ENCODE data around the gene METTL23.

The METTL23 gene, protein sequence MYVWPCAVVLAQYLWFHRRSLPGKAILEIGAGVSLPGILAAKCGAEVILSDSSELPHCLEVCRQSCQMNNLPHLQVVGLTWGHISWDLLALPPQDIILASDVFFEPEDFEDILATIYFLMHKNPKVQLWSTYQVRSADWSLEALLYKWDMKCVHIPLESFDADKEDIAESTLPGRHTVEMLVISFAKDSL

DNA sequence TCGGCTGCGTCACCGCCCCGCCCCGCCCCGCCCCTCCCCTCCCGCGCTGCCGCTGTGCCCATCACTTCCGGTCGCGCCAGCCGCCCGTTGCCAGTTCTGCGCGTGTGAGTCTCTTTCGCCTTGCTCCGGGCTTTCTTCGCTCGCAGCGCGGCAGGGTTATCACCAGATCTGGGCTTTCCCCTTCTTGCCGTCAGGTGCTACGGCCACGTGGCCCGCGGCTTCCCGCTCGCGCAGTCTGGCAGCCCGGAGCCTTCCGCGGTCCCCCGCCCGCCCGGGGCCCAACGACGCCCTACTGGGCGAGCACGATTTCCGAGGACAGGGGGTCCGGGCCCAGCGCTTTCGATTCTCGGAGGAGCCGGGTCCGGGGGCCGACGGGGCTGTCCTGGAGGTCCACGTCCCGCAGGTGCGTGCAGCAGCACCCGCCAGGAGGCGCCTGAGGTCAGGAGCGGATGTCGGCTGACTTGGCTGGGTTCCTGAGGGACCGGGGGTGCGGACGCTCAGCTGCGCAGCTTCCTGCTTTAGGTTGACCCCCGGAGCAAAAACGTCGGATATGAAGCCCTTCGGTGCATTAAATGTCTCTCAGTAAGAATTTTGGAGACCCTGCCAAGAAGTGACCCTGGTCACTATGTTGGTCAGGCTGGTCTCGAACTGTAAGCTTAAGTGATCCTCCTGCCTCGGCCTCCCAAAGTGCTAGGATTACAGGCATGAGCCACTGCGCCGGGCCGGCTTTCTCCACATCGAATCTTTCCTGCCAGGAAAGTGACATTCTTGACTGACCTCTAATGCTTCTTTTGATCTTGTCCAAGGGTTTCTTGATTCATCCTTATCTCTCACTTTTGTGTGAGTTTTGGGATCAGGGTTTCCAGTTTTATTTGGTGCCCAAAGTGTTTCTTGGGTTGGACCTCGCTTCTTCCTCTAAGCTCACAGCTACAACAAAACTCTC, at the start of gene METTL23:
TSS of gene METTL23 (plus strand) at position 64 of the 943 bp plus-strand sequence. CDS start 2,872 bp downstream, outside the sequence.
- no peak for FAIRE-seq

DNA sequence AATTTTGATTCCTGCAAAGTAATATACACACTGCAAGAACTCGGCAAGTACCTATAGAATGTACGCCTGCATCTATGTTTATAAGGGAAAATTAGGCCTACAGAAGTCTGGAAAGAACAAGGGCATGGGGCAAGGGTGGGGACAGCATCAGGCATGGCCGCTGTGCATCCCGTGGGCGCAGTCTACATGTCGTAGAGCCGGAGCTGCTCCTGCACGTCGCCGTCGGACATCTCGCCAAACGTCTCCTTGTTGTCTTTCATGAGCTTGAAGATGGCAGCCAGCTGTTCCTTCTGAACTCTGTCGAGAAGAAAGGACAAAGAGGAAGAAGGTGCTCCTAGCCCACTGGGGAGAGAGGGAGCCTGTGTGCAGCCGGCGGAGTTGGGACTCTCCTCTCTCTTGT, 49.2 kb upstream of the METTL23 start:
- FAIRE-seq = no peak

GRCh38 chr17:76678330-76678729, 48.3 kb upstream of the METTL23 start:
- no peak for FAIRE-seq

DNA sequence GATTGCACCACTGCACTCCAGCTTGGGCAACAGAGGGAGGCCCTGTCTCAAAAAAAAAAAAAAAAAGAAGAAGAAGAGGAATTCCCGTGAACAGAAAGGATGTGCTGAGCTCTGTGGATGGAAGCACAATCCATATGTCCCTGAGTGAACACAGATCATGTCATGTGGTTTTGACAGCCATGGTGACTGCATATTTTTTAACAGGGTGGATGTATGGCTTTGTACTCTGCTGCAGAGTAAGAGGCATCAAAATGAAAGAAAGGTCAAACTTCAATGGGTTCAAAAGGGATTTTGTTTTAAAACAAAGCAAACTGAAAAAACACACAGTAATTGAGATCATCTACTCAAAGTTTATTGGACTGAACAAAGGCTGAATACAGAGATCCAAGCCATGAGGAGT, 47.4 kb upstream of the METTL23 start:
- FAIRE-seq = no peak

GRCh38 chr17:76681222-76682137, 45.2 kb upstream of the METTL23 start:
- FAIRE-seq = no peak

DNA sequence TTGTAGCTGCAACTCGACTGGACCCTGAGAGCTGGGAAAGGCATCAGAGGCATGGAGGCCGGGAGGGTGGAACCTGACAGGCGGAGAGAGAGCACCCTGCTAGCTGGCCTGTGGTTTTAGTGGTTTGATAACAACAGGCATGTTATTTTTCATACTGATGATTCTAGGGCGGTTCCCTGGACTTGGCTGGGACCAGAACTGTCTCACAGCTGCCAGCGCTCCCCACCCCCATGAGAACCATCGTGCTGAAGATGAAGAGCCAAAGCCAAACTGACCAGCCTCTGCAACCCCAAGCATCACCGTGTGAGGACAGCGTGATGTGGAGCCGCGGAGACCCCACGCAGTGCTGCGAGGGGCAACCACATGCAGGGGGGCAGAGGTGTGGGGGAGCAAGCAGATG, 44.3 kb upstream of the METTL23 start:
- no peak for FAIRE-seq

DNA sequence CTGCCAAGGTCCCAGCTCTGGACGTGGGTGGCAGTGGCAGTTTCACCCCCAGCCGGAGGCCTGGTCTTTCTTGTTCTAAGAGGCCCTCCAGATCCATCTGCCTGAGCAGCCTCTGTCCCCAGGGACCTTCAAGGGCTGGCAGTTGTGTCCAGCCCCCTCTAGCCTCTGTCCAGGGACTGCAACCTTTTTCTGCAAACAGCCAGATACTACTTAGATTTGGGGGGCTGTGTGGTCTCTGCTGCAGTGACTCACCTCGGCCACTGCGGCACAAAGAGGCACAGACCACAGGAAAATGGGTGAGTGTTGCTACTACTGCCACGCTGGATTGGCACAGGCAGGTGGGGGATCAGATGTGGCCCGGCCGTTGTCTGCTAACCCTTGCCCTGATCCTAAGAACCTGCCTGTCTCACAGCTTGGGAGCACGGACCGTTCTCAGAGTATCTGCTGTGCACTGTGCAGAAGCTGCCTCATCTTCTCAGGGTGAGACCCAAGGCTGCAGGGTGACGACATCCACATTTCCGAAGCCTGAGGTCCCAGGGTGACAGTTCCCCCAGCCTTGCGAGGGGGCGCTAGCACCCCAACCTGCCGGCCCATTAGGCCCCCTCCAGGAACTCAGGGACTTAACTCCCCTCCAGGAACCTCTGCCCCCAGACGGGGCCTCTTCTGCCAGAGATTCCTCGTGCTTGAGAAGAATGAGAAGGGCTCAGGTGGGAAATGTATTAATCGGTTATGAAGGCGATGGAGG, 43.5 kb upstream of the METTL23 start:
- FAIRE-seq = no peak

DNA sequence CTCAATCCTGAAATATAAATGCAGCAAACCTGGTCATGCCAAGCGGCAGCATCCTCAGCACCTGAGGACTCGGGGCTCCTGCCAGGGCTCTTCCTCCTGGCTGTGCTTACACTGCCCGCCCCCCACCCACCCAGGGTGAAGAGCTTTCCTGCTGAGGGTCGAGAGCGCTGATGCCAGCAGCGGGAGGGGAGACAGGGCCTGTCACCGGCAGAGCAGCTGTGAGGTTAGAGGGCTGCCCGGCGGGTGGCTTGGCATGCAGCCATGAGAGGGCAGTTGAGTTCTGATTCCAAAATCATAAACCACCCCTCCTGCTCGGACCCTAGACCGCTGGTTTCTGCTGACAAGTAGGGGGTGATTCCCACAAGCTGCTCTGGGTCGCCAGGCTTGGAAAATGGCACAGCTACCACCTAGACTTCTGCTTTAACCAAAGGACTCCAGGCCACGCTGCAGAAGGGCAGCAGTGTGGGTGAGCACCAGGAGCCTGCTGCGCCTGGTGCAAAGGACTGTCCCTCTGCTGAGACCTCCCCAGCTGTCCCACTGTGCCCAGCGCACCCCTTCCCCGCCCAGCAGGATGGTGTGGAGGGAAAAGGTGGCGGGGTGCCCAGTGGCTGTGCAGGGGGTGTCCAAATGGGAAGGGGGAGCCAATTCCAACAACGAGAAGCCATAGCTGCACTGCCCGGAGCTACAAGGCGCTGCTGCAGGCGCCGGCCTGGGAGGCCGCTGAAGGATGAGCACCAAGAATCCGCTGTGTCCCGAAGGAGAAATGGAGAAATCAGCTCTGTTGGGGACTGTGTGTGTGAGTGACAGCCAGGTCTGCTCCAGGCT, 42.5 kb upstream of the METTL23 start:
- FAIRE-seq = no peak

DNA sequence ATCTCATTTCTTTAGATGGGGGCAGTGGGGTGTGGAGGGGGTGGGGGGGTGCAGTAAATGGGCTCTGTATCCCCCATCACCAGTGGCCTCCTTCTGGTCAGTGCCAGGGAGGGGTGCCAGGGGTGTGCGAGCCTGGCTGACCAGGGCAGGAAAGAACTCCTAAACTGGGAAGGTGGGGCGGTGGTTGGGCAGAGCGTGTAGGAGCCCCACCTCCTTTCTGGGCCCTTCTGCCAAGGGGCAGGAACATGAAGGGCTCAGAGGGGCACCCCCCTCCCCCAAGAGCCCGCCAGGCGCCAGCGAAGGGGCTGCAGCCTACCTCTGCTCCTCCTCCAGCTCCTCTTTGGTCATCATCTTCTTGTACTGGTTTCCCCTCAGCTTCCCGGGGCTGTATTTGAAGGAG, 41.9 kb upstream of the METTL23 start:
- no peak for FAIRE-seq

DNA sequence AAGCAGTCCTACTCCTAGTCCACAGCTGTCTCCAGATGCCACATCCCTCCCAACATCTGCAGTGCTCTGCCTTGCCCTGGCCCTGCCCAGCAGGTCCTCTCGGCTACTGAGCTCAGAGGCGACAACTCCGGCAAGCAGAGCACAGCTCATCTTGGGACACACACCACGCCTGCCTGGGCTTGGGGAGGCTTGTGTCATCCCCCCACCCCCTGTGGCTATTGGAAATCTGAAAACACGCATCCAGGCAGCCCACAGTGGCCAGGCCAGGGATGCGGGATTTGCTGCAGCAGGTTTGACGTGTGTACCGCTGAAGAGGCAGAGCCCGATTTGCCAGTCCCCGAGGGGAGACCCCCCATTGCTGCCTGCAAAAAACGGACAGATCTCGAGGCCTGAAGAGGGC, 41.3 kb upstream of the METTL23 start:
- no peak for FAIRE-seq

- FAIRE-seq = no peak
Observed at GRCh38 chr17:76685846-76686245, 40.8 kb upstream of the METTL23 start.

GRCh38 chr17:76686538-76687297, 39.9 kb upstream of the METTL23 start:
- FAIRE-seq = no peak

DNA sequence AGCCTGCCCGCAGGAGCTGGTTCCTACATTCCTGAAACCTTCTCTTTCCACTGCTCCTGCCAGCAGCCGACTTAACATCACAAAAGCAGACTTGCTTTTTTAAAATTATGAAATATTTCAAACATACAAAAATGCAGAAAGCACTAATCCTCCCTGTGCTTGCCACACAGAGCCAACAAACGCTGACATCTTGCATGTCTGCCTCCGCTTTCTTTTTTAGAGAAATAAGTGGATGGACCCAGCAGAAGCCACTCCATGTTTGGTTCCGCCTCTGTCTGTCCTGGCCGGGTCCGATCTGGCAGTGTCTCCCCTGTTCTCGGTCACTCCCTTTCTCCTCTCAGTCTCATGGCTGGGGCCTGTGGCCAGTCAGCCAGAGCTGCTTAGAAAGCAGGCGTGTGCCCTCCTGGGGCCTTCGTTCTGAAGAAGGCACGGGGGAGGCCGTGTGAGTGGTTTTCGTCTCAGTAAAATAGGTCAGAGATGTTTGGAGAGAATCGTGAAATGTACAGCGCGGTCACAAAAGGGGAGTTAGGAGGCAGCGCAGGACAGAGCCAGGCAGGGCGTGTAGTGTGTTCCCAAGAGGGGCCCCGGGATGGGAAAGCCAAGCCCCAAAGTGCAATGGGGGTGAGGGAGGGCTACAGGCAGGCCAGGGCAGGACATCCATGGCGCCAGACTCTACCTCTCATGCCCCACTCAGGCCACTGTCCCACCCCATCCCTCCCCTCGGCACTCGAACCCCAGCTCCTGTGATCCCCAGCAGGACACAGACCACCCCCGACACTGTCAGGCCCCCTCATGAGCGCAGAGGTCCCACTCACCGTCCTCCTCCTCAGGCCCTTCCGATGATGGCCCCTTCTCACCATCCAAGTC, 39.1 kb upstream of the METTL23 start:
- no peak for FAIRE-seq

GRCh38 chr17:76688165-76688622, 38.4 kb upstream of the METTL23 start:
- FAIRE-seq = no peak

DNA sequence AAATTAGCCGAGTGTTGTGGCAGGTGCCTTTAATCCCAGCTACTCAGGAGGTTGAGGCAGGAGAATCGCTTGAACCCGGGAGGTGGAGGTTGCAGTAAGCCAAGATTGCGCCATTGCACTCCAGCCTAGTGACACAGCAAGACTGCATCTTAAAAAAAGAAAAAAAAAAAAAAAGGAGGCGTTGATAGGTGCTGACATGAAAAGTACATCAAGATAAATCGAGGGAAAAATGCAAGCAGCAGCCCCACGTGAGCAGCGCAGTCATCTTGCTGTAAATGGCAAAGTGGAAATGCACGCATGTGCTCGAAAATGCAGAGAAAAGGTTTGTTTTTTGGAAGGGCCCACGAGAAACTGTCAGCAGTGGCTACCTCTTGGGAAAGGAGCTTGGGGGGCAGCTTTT, 36.8 kb upstream of the METTL23 start:
- no peak for FAIRE-seq

DNA sequence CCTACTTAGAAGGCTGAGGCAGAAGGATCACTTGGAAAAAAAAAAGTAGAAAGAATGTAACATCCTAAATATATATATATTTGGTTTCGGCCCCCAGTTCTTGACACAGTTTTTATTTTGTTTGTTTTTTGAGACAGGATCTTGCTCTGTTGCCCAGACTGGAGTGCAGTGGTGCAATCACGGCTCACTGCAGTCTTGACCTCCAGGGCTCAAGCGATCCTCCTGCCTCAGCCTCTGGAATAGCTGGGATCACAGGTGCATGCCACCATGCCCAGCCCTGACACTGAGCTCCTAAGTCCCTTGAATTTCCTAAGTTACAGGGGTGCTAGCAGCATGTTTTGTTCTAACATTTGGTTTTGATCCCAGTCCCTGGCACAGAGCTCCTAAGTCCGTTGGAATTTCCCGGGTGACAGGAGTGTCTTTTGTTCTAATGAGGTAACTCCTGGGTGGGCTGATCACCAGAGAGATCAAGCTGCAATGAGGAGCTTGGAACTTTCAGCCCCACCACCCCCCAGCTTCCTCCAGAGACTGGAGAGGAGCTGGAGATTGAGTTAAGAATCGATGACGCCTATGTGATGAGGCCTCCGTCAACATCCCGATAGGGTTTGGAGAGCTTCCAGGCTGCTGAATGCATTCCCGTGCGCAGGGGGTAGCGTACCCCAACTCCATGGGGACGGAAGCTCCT, 35.9 kb upstream of the METTL23 start:
- no peak for FAIRE-seq

- FAIRE-seq = no peak
Observed at GRCh38 chr17:76691379-76692191, 35.1 kb upstream of the METTL23 start.

Measured in colon (tissue), 2 donors.